ENCODE measurements around the gene PPARGC1A. TPM values are rescaled to one million over a fixed set of nuclear protein-coding genes. Genes with fewer than 3 reads are reported as not detected.

PPARGC1A gene
- total and polyA plus RNA-seq, 2 experiments from 2014 or later: 17.7 to 42.3 TPM

DNA sequence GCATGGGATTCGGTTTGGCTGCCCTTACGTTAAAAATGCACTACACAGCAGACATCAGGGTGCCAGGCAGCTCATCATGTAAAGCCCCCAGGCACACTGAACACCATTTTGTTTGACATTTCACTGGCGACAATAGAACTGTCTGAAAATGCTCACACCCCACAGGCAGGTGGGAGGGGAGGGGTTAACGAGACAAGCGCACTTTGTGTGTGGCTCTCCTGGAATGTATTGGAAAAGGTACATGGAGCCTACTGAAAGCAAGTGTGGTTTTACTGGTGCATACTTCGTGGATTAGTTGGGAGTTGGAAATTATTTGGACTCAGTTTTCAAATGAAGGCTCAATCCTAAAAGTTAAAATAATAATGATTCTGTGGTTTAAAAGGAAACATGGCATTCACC, 31.6 kb upstream of the PPARGC1A start:
- DNase-seq (ENCODE audit: low read depth in 1 of 2, low spot score in 1 of 2): no peak

DNA sequence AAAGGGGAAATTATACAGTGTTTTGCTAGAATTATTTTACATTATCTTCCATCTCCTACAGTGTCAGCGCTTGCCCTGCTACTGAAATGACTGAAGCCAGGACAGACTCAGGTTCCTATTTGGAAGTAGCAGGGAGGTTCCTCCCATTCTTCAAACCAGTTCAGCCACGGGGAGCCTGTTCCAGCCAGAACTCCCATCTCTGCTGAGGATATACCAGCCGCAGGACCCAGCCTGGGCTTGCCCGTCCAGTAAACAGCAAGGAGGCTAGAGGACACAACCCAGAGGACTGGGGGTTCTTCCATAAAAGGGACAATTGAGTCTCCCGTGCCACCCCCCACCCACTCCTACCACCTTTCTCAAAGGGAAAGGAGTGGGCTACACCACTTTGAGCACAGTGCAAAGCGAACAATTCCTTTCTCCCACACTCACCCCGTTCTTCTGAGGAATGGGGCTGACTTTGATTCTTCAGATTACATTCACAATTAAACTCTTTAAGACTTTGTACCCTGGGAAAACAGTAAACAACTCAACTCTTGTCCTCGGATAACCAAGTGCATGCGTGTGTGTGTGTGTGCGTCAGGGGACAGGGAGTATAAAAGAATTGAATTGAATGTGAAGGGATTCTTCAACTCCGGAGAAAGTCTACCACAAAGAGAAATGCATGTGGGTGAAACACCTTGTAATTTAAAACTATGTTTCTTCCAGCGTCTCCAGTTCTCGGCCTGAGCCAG, 31.0 kb upstream of the PPARGC1A start:
- Histone ChIP-seq H3K36me3 (no peaks in the 10 kb centered on the region), H3K4me3 (no peak overlapping the region), H3K4me1 (ENCODE audit: low read depth) (peaks cover 3% of the 10 kb centered on the region), H3K27me3 (no peaks in the 10 kb centered on the region), H3K27ac (no peak overlapping the region), H3K9me3 (ENCODE audit: low read depth) (no peaks in the 10 kb centered on the region)
- TF ChIP-seq, protein P1, sequence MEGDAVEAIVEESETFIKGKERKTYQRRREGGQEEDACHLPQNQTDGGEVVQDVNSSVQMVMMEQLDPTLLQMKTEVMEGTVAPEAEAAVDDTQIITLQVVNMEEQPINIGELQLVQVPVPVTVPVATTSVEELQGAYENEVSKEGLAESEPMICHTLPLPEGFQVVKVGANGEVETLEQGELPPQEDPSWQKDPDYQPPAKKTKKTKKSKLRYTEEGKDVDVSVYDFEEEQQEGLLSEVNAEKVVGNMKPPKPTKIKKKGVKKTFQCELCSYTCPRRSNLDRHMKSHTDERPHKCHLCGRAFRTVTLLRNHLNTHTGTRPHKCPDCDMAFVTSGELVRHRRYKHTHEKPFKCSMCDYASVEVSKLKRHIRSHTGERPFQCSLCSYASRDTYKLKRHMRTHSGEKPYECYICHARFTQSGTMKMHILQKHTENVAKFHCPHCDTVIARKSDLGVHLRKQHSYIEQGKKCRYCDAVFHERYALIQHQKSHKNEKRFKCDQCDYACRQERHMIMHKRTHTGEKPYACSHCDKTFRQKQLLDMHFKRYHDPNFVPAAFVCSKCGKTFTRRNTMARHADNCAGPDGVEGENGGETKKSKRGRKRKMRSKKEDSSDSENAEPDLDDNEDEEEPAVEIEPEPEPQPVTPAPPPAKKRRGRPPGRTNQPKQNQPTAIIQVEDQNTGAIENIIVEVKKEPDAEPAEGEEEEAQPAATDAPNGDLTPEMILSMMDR (IDR thresholded peaks at IDR 0.05; ENCODE audit: low read depth, low read length): no peak
- no peak for DNase-seq (ENCODE audit: low read depth in 1 of 2, low spot score in 1 of 2)

More for the DNA sequence above, 31.6 kb upstream of the PPARGC1A start:
- Histone ChIP-seq H3K4me1 (ENCODE audit: low read depth) (peaks cover 3% of the 10 kb centered on the region), H3K9me3 (ENCODE audit: low read depth) (no peaks in the 10 kb centered on the region), H3K27ac (no peak overlapping the region), H3K4me3 (no peak overlapping the region), H3K27me3 (no peaks in the 10 kb centered on the region), H3K36me3 (no peaks in the 10 kb centered on the region)
- TF ChIP-seq, protein P1 (IDR thresholded peaks at IDR 0.05; ENCODE audit: low read depth, low read length): no peak

- Histone ChIP-seq H3K4me1 (ENCODE audit: low read depth) (peaks cover 3% of the 10 kb centered on the region), H3K9me3 (ENCODE audit: low read depth) (no peaks in the 10 kb centered on the region), H3K4me3 (no peak overlapping the region), H3K27ac (no peak overlapping the region), H3K36me3 (no peaks in the 10 kb centered on the region), H3K27me3 (no peaks in the 10 kb centered on the region)
- DNase-seq (ENCODE audit: low read depth in 1 of 2, low spot score in 1 of 2): no peak
- TF ChIP-seq, protein P1 (IDR thresholded peaks at IDR 0.05; ENCODE audit: low read depth, low read length): no peak
Observed at GRCh38 chr4:23920296-23920695, 30.4 kb upstream of the PPARGC1A start.

- H3K4me3 ChIP-seq: no peak overlapping the region
- TF ChIP-seq, protein P1 (IDR thresholded peaks at IDR 0.05; ENCODE audit: low read depth, low read length): no peak
- H3K36me3 ChIP-seq: no peaks in the 10 kb centered on the region
- no peak for DNase-seq (ENCODE audit: low read depth in 1 of 2, low spot score in 1 of 2)
- H3K9me3 ChIP-seq (ENCODE audit: low read depth): no peaks in the 10 kb centered on the region
- H3K27ac ChIP-seq: no peak overlapping the region
- H3K27me3 ChIP-seq: no peaks in the 10 kb centered on the region
- peaks cover 3% of the 10 kb centered on the region for H3K4me1 ChIP-seq (ENCODE audit: low read depth)
Observed at GRCh38 chr4:23916282-23916681, 26.4 kb upstream of the PPARGC1A start.

DNA sequence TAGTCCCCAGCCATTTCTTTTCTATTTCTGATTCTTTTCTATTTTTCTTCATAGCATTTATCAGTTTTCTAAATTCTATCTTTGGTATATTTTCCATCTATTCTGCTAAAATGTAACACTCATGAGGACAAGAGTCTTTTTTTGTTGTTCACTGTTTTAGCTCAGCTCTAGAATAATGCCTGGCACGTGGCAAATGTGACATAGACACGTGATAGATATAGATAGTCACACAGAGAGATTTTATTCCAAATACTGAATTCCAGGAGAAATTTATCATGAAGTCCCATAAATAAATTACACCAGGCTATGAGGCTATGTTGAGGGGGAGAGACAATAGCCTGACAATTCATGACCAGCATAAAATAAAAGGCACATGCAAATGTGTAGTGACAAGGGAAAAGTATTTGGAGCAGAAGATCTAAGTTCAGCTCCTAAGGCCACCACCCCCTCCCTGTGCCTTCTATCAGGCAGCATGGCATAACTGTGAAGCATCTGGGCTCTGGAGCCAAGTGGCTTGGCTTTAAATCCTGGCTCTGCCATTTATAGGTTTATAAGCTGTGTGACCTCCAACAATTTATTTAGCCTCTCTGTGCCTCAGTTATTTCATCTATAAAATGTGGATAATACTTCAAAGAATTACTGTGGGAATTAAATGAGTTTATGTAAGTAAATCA, 25.7 kb upstream of the PPARGC1A start:
- Histone ChIP-seq H3K27me3 (no peaks in the 10 kb centered on the region), H3K36me3 (no peaks in the 10 kb centered on the region), H3K4me1 (ENCODE audit: low read depth) (peaks cover 2% of the 10 kb centered on the region), H3K27ac (no peak overlapping the region), H3K9me3 (ENCODE audit: low read depth) (no peaks in the 10 kb centered on the region), H3K4me3 (no peak overlapping the region)
- DNase-seq (ENCODE audit: low read depth in 1 of 2, low spot score in 1 of 2): no peak
- TF ChIP-seq, protein P1 (IDR thresholded peaks at IDR 0.05; ENCODE audit: low read depth, low read length): no peak
